Natural killer cell (primary cell): ENCODE results near the gene CARD11. TPM values are rescaled to one million over a fixed set of nuclear protein-coding genes. Genes with fewer than 3 reads are reported as not detected.

Experiments
- ATAC-seq, 3 donors: fragments of 150-1000 bp in 2 of 3; fragments of 200-7000 bp in 1 of 3; cut with Tn5 transposase; 1 replicate in 1 of 3; 2 replicates in 2 of 3; pipeline ENCODE4 v1.10.0; 2021; ENCODE audit warnings: mild to moderate bottlenecking in 2 of 3, moderate library complexity in 2 of 3
- DNase-seq, 2 donors: peaks; one replicate each; pipeline versions ENCODE4 v3.0.0 to v3.0.0-alpha.2; 2013 to 2021; ENCODE audit warnings: mixed read lengths in 1 of 2
- H3K27ac ChIP-seq: one replicate; pipeline ENCODE4 v1.5.1; 2013; ENCODE audit warnings: mild to moderate bottlenecking, low read length
- H3K27me3 ChIP-seq: one replicate; pipeline ENCODE4 v1.6.1; 2013; ENCODE audit warnings: low read length; ENCODE audit not compliant: control insufficient read depth, insufficient read depth
- H3K36me3 ChIP-seq: one replicate; pipeline ENCODE4 v1.6.1; 2013; ENCODE audit warnings: low read length; ENCODE audit not compliant: control insufficient read depth, insufficient read depth
- H3K4me1 ChIP-seq: one replicate; pipeline ENCODE4 v1.6.1; 2013; ENCODE audit warnings: low read length; ENCODE audit not compliant: control insufficient read depth, insufficient read depth
- H3K4me3 ChIP-seq: one replicate; pipeline ENCODE4 v1.5.1; 2013; ENCODE audit warnings: low read length
- H3K9me3 ChIP-seq: one replicate; pipeline ENCODE4 v1.6.1; 2013; ENCODE audit warnings: low read length; ENCODE audit not compliant: control insufficient read depth, insufficient read depth
- H3K27ac Mint-ChIP-seq, 2 donors: one replicate each; pipeline ENCODE4 v1.8.0; 2022; ENCODE audit warnings: mild to moderate bottlenecking in 2 of 2, mixed read lengths in 2 of 2, moderate library complexity in 1 of 2
- H3K27me3 Mint-ChIP-seq, 2 donors: one replicate each; pipeline ENCODE4 v1.8.0; 2022; ENCODE audit warnings: low read depth in 2 of 2, mixed read lengths in 2 of 2
- H3K36me3 Mint-ChIP-seq: one replicate; pipeline ENCODE4 v1.8.0; 2022; ENCODE audit warnings: mixed read lengths
- H3K4me1 Mint-ChIP-seq, 2 donors: one replicate each; pipeline ENCODE4 v1.8.0; 2022; ENCODE audit warnings: mixed read lengths in 2 of 2
- H3K4me3 Mint-ChIP-seq: one replicate; pipeline ENCODE4 v1.8.0; 2022; ENCODE audit warnings: mild to moderate bottlenecking, moderate library complexity, mixed read lengths
- H3K9me3 Mint-ChIP-seq, 2 donors: one replicate each; pipeline ENCODE4 v1.8.0; 2022; ENCODE audit warnings: mixed read lengths in 2 of 2
- CTCF ChIP-seq: fragments of 200-600 bp; IDR thresholded peaks from one replicate; pipeline ENCODE4 v1.8.0; 2022; ENCODE audit warnings: antibody characterized with exemption
- WGBS: methylation state at CpG from one replicate; pipeline ENCODE4 v1.1.7; 2013; ENCODE audit warnings: missing lambda C conversion rate; ENCODE audit not compliant: insufficient coverage; 5-methylcytosine and 5-hydroxymethylcytosine counted together
- intact Hi-C: fragments of 100-400 bp; cut with micrococcal nuclease; formaldehyde crosslinking; loops from one replicate; pipeline ENCODE4 v1.14.2; 2022
- total RNA-seq, 4 donors: library from RNA; stranded (reverse); fragments of 120-200 nt in 1 of 4; gene quantifications; one replicate each; pipeline versions ENCODE4 v1.2.3 to v1.2.4, GENCODE V29; 2013 to 2022

CARD11 gene
- total RNA-seq, 3 donors from 2014 or later (not counting 1 experiment from before 2014, with no cell fraction given) = 196 to 233 (median 199) TPM

DNA sequence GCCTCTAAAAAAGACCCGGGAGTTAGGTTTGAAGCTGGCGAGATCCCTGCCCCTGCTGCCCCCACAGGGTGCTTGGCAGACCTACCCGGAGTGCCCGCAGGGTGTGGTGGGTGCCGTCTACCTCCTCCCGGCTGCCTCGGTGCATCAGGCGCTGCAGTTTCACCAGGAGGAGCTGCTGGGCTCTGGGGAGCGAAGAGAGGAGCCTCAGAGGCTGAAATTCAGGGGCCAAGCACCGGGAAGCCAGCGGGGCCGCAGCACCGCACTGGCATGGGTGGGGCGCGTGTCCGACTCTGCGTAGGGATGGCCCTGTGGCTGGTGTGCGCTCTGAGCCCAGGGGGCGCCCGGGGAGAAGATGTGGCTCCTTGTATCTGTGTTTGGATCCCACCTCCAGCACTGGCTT is 125.3 kb downstream of the CARD11 start:
- H3K9me3 Mint-ChIP-seq = no peaks in the 10 kb centered on the region
- no peak for TF ChIP-seq CTCF
- Histone ChIP-seq H3K36me3 (peaks cover 87% of the 10 kb centered on the region), H3K27me3 (no peaks in the 10 kb centered on the region), H3K9me3 (no peaks in the 10 kb centered on the region), H3K4me1 (no peaks in the 10 kb centered on the region), H3K4me3 (no peak overlapping the region), H3K27ac (no peak overlapping the region)
- no peak overlapping the region for H3K4me3 Mint-ChIP-seq
- H3K36me3 Mint-ChIP-seq = peaks cover 25% of the 10 kb centered on the region
- H3K27me3 Mint-ChIP-seq = no peaks in the 10 kb centered on the region
- intact Hi-C loops = no loop called here
- 97% methylated on average over 20 of the region's 20 CpGs for WGBS
- ATAC-seq = no peak
- DNase-seq = no peak
- peak overlapping the region in 1 of 2 donors; percentile 43 for H3K27ac Mint-ChIP-seq
- peaks cover 0 to 4% of the 10 kb centered on the region in 2 donors for H3K4me1 Mint-ChIP-seq

- Histone ChIP-seq H3K9me3 (no peaks in the 10 kb centered on the region), H3K4me1 (no peaks in the 10 kb centered on the region), H3K36me3 (peaks cover 84% of the 10 kb centered on the region), H3K27ac (no peak overlapping the region), H3K27me3 (no peaks in the 10 kb centered on the region), H3K4me3 (no peak overlapping the region)
- ATAC-seq = peak in 1 of 3 donors; percentile 14
- DNase-seq = no peak
- intact Hi-C loops = no loop called here
- Mint-ChIP-seq H3K4me1 (peaks cover 0 to 12% of the 10 kb centered on the region in 2 donors), H3K9me3 (no peaks in the 10 kb centered on the region), H3K27ac (no peak overlapping the region), H3K4me3 (no peak overlapping the region), H3K27me3 (no peaks in the 10 kb centered on the region), H3K36me3 (peaks cover 15% of the 10 kb centered on the region)
- 97% methylated on average over 16 of the region's 16 CpGs for WGBS
- no peak for TF ChIP-seq CTCF
These were observed 128.6 kb downstream of the CARD11 start for GRCh38 chr7:2915023-2915422.

DNA sequence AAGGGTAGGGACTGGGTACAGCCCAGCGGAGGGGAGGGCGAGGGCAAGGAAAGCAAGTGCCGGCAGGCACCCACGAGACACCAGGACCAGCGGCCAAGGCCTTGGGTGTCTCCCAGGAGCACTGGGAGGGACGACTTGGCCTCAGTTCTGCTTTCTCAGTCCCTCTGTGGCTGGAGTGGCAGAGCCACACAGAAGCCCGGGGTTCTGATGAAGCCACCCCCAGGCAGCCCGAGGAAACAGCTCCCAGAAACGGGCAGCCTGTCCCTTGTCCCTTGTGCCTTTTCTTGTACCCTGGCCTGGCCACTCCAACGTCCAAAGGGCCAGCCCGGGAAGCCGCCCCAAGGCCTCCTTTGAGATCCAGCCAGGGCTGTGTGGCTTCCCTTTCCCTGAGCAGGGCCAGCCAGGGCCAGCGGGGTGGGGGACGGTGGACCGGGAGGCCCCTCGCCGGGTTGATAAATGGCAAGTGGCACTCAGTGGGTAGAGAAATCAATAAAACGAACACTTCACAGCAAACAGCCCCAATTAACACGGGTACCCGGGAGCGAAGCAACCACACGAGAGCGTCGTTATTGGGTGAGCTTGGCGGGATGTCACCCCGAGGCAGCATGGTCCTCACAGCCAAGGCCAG is 129.8 kb downstream of the CARD11 start:
- no peaks in the 10 kb centered on the region for H3K4me1 ChIP-seq
- DNase-seq = no peak
- H3K27me3 ChIP-seq = no peaks in the 10 kb centered on the region
- intact Hi-C loops = no loop called here
- H3K27ac Mint-ChIP-seq = peak overlapping the region in 1 of 2 donors; percentile 44
- no peak overlapping the region for H3K27ac ChIP-seq
- H3K4me1 Mint-ChIP-seq = peaks cover 0 to 12% of the 10 kb centered on the region in 2 donors
- H3K4me3 ChIP-seq = no peak overlapping the region
- no peaks in the 10 kb centered on the region for H3K27me3 Mint-ChIP-seq
- no peak overlapping the region for H3K4me3 Mint-ChIP-seq
- no peak for TF ChIP-seq CTCF
- no peaks in the 10 kb centered on the region for H3K9me3 ChIP-seq
- peaks cover 78% of the 10 kb centered on the region for H3K36me3 ChIP-seq
- WGBS = 91% methylated on average over 26 of the region's 26 CpGs
- H3K9me3 Mint-ChIP-seq = no peaks in the 10 kb centered on the region
- peaks cover 10% of the 10 kb centered on the region for H3K36me3 Mint-ChIP-seq
- no peak for ATAC-seq
